Fibroblast of peridontal ligament (primary cell): Measurements from ENCODE around the gene CUL9.

Source experiments
- DNase-seq: peaks from one replicate; pipeline ENCODE4 v3.0.0-alpha.2; 2010; ENCODE audit errors: extremely low read depth

CUL9 gene

DNA sequence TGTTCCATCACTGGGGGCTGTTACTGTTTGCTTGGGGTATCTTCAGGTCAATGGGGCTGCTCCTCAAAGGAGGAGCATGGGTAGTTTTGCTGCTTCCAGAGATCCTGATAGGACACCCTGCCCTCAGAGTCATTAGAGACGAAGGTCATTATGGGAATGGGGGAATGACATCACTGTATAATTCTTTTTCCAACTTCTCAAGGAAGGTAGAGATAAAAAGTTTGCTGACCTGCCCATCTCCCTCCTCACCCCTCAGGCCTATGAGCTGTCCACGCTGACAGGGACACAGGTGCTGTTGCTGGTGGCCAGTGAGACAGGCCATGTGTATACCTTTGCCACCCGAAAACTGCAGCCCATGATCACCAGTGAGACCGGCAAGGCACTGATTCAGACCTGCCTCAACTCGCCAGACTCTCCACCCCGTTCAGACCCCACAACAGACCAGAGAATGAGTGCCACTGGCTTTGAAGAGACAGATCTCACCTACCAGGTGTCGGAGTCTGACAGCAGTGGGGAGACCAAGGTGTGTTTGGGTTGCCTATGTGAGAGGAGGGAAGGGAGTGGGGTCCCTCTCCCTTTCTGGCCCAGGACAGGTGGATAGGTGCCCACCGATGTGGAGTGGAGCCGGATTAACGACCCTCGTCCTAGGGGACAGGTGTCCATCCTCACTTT, 8.3 kb upstream of the CUL9 start:
- DNase-seq = no peak

DNA sequence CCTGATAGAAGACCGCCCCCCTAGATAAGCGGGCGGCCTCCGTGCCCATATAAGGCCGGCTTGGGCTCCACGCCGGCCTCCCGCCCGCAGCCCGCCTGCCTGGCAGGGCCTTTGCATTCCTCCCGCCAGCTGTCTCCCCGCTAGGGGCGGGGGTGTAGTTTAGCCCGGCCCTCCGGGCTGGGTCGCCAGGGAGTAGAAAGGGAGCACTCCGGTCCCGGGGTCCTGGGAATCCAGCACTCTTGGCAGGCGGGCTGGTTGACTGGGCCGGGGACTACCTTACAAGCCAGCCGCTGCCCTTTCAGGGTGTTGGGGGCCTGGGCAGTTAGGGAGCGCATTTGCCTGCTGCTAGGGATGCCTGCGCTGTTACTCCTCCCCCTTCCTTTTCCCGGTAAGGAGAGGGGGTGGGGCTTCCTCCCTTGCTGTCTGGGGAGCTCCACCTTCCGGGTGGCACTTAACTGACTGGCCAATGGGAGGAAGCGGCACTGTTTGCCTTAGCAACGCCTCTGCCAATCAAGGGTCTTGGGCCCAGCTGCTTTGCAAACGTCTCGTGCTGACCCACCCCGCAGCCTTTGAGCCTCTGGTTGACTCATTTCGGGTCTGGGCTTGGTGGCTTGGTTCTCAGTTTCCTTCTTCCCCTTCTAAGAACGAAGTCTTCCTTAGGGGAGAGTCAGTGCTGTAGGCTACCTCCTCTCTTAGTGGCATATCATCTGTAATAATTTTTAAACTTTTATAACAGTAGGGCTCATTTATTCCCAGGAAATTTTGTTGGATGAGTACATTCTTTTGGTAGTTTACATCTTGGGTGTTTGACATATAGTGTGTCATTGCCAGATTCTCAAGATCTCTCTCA, 7.5 kb upstream of the CUL9 start:
- peak; percentile 99 for DNase-seq

DNA sequence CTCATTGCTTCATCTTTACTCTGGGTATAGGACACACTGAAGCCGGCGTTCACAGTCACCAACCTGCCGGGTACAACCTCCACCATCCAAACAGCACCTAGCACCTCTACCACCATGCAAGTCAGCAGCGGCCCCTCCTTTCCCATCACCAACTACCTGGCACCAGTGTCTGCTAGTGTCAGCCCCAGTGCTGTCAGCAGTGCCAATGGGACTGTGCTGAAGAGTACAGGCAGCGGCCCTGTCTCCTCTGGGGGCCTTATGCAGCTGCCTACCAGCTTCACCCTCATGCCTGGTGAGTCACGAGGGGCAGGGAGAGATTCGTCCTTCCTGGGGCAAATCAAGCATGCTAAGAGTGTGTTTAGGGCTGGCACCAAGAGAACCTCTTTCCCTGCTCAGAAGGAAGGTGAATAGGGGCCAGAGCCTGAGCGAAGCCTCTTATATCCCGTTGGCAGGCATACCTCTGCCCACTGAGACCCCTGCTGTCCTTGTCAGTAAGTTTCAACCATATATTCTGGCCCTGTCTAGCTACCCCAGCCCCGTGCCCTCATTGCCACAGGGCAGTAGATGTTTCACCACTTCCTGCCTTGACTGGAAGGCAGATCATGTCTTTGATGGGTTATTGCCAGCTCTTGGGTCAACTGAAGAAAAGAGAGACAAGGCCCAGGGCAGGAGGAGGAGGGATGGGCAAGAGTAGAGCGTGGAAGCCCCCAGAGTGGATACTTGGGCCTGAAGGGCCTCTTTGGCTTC, 6.1 kb upstream of the CUL9 start:
- no peak for DNase-seq

DNA sequence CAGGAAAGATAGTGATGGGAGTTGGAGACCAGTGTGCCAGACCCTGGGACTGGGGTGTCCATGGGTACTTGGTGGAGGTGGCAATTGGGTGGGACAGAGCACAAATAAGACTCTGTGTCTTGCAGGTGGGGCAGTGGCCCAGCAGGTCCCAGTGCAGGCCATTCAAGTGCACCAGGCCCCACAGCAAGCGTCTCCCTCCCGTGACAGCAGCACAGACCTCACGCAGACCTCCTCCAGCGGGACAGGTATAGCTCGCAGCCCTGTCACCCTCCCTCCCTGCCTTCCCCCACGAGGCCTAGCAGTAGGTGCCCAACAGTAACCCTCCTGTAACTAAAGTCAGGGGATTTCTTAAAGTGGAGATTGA, 5.6 kb upstream of the CUL9 start:
- DNase-seq = no peak

DNA sequence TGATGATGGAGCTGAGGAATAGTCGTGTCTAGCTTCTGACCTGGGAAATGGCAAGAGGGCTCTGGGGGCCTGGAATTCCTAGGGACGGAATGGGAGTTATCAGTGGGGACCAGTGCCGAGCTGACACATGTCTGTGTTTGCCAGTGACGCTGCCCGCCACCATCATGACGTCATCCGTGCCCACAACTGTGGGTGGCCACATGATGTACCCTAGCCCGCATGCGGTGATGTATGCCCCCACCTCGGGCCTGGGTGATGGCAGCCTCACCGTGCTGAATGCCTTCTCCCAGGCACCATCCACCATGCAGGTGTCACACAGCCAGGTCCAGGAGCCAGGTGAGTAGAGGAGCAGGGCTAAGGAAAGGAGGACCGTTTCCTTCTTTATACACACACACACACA, 3.8 kb upstream of the CUL9 start:
- DNase-seq = no peak

DNA sequence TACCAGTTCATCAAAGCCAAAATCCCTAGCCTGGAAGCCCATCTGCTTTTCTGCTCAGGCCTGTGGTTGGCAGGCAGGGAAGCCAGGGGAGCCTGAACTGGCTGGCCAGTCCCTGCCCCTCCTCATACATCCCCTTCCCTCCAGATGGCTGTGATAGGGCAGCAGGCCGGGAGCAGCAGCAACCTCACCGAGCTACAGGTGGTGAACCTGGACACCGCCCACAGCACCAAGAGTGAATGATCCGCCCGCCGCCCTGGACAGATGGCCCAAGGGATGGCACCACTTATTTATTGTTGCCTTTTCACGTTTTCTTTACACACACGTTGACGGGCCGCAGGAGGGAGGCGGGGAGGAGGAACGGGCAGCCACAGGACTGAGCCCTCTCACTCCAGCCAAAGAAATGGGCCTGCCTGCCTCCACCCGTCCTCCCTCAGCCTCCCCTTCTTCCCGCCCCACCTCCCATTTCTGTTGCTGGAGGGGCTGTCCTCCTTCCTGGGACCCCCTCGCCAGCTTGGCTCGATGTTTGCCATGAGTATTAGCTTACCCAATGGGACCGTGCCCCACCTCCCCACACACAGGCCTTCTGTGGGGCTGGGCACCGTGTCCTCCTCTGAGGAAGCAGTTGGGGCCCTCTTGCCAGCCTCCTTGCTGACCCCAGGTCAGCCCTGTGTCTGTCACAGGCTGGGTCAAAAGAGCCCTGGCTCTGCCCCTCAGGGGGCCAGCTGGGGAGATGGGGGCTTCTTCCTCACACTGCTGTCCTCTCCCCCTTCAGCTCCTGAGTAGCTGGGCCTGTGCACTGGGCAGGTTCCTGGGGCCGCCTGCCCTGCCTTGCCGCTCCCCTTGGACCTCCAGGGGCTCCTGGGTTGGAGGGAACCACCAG, 2.8 kb upstream of the CUL9 start:
- no peak for DNase-seq

DNA sequence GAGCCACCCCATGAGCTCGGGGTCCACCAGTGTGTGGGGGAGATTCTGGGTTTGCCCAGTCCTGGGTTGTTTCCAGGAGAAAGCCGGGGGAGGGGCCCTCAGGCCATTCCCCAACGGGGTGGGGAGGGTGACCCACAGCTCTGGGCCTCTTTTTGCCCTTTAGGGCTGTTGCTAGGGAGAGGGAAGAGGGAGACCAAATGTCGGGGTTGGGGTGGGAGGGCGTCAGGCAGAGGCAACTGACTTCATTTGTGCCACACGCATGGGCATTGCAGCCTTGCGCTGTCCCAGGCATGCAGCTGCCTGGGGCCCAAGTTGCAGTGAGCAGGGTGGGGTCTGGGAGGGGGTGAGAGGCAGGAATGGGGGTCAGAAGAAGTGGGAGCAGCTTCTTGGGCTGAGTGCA, 1.9 kb upstream of the CUL9 start:
- no peak for DNase-seq

DNA sequence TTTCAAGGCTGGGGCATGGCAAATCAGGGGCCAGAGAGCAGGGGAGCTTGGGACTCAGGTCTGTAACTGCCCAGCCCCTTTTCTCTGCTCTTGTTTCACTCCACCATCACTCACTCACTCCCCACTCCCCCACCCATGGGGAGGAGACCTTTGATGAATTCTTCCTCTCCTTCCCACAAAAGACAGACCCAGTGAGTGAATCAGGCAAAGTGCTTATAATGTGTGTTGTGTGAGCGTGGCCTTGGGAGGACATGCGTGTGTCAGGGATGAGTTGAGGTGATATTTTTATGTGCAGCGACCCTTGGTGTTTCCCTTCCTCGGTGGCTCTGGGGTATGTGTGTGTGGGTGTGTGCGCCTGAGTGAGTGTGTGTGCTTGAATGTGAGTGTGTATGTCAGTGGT, 1.0 kb upstream of the CUL9 start:
- DNase-seq = no peak

DNA sequence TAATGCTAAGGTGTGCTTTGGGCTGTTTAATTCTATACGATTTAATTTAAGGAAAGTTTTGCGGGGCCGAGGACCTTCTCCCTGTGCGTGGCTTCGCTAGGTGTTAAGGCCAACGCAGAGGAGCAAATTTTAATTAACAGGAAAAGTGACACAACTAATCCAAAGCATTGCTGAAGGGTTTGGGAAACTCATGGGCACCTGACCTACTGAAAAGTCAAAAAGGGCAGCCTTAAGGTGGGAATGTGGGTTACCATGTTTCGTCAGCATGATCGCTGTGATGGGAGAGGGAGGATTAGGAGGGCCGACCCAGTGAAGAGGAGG, 415 bp upstream of the CUL9 start:
- DNase-seq = no peak

DNA sequence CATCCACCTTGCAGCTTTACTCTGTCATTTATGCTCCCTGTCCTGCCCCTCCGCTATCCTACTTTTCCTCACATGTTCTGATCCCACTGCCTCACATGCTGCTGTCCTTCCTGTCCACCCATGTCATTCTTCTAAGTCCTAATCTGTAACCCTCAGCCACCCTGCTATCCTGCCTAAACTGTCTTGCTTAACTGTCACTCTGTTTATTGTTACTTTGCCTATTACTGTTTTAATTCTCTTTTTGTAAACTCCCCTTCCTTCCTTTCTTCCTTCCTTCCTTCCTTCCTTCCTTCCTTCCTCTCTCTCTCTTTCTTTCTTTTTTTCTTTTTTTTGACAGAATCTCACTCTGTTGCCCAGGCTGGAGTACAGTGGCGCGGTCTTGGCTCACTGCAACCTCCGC, 1.4 kb downstream of the CUL9 start:
- no peak for DNase-seq

DNA sequence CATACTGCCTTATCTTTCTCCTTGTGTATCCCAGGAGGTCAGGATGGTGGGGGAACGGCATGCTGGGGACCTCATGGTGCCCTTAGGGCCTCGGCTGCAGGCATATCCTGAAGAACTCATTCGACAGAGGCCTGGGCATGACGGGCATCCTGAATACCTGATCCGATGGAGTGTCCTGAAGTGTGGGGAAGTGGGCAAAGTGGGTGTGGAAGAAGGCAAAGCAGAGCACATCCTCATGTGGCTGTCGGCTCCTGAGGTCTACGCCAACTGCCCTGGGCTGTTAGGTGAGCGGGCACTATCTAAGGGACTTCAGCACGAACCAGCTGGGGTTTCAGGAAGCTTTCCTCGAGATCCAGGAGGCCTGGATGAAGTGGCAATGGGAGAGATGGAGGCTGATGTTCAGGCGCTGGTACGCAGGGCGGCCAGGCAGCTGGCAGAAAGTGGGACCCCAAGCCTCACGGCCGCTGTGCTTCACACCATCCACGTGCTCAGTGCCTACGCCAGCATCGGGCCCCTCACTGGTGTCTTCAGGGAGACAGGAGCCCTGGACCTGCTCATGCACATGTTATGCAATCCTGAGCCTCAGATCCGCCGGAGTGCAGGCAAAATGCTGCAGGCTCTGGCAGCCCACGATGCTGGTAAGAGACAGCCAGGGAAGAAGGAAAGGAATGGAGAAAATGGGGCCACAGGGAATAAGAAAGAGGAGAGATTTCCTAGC, 2.4 kb downstream of the CUL9 start:
- no peak for DNase-seq

DNA sequence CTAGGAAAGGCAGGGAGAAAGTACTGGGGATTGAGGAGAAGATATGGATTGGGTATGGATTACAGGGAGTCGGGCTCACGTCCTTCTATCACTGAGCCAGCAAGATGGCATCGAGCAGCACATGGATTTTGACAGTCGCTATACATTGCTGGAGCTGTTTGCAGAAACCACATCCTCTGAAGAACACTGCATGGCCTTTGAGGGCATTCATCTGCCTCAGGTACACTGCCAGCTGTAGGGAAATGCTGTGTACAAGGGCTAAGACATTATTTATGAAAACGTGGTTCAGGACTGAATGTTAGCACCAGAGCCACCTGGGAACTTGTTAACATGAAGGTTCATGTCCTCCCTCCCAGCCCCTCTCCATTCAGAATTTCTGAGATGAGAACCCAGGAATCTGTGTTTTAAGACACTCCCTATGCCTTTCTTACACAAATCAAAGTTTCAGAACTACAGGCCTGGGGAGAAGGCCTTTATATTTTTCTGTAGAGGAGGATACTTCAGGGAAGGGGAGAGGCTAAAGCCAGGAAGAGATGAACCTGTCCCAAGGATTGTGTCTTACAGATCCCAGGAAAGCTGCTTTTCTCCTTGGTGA, 3.5 kb downstream of the CUL9 start:
- DNase-seq = no peak

DNA sequence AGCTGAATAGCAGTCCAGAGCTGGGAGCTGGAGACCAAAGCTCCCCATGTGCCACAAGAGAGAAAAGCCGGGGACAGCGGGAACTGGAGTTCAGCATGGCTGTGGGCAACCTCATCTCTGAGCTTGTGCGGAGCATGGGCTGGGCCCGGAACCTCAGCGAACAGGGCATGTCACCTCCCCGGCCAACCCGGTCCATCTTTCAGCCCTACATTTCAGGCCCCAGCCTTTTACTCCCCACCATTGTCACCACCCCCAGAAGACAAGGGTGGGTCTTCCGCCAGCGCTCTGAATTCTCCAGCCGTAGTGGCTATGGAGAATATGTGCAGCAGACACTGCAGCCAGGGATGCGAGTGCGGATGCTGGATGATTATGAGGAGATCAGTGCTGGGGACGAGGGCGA, 4.0 kb downstream of the CUL9 start:
- DNase-seq = no peak

DNA sequence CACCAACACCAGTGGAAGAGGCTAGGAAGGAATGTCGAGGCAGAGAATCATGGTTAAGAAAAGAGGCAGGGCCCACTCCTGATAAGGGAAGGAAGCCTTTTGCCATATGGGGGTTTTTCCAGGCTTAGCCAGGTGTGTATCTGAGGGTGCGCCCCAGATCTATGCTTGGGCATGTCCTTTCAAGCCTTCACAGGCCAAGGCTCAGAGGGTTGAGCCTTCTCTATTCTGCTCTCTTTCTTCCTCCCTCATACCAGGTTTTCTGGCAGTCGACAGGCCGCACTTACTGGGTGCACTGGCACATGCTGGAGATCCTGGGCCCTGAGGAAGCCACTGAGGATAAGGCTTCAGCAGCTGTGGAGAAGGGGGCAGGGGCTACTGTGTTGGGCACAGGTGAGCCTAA, 4.7 kb downstream of the CUL9 start:
- DNase-seq = no peak

DNA sequence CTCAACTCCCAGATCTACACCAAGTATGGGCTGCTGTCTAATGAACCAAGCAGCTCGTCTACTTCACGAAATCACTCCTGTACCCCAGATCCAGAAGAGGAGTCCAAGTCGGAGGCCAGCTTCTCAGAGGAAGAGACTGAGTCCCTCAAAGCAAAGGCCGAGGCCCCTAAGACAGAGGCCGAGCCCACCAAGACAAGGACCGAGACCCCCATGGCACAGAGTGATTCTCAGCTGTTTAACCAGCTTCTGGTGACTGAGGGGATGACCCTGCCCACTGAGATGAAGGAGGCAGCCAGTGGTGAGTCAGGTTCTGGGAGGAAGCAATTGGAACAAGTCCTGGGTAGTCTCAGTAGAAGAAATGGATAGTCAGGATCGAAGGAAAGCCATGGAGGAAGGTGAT, 5.8 kb downstream of the CUL9 start:
- DNase-seq = no peak

DNA sequence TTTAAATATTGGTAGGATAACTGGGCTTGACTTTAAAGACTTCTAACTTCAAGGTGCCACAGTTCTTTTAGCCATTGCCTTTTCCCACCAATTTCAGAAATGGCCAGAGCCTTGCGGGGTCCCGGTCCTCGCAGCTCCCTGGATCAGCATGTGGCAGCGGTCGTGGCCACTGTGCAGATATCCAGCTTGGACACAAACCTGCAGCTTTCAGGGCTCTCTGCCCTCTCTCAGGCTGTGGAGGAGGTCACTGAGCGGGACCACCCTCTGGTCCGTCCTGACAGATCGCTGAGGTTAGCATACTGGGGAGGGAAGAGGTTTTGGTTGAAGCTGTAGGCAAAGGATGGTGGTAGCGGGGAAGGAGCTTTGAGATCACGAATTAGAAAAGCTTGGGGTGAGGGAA, 6.4 kb downstream of the CUL9 start:
- no peak for DNase-seq

DNA sequence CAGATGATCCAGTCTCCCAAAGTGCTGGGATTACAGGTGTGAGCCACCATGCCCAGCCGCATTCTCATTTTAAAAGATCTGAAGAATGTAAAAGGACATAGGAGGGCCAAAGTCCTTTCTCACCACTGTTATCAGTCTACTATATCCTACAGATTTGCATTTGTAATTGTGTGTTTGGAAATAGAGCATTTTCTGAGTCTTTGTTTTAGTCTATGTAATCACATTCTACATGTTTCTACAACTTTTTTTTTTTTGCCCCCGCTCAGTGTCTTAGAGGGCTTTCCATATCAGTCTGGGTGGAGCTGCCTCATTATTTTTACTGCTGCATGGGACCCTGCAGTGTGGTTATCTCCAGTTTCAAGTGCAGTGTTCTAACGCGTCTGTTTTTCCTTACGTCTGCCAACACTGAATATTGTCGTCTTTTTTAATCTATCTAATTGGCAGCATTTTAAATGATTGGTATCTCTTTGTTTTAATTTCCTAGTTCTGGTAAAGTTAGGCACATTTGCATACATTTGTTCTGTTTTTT, 7.8 kb downstream of the CUL9 start:
- DNase-seq = no peak

DNA sequence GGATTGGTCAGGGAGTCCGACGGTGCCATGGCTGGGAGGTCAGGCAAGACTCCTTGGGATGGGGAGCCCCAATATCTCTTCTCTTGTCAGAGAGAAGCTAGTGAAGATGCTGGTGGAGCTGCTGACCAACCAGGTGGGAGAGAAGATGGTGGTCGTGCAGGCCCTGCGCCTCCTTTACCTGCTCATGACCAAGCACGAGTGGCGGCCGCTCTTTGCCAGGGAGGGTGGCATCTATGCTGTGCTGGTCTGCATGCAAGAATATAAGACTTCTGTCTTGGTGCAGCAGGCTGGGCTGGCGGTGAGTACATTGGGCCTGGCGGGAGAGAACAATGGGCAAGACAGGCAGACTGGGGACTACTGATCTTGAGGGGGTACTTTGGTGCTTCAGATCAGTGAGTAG, 10.9 kb downstream of the CUL9 start:
- DNase-seq = no peak

DNA sequence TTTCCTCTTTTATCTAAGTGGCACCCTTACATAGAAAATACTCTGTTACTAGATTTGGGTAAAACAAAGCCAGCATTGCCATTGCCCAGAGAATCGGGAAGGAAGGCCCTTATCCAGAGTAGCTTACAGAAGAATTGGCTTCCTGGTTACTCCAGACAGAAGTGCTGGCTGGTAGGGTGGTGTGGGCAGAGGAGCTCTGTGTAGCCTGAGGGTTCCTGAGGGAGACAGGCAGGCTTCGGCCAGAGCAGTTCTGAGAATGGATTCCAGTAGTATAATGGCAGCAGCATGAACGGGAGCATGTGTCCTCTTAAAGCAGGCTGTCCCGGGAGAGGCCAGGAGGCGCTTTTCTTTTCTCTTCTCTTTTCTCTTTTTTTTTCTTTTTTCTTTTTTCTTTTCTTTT, 11.9 kb downstream of the CUL9 start:
- DNase-seq = no peak

DNA sequence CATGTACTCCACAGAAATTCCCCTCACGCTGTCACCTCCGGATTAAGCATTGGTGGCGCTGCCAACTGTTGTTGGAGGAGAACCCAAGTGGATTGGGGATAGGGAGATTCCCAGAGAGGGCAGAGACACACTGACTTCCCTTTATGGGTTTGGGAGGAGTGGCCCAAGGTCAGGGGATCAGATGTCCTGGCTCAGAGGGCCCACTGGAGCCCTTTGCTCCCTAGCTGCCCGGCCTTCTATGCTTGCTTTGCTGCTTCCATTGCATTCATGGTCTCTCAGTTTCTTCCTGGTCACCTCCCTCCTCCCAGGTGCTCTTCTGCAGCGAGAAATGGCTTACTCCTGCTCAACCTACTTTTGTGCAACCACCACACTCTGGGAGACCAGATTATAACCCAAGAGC, 14.3 kb downstream of the CUL9 start:
- DNase-seq = no peak

DNA sequence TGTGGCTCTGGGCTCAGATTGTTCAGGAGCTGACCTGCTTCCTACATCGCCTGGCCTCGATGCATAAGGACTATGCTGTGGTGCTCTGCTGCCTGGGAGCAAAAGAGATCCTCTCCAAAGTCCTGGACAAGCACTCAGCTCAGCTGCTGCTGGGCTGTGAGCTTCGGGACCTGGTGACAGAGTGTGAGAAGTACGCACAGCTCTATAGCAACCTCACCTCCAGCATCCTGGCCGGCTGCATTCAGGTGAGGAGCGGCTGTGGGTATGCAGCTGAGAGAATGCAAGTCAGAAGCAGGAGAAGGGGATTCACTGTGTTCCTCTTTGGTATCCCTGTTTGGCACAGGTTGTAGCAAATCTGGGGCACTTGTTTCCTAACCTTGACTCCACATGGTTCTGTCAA, 17.9 kb downstream of the CUL9 start:
- DNase-seq = no peak
